ENCODE data around the gene RAB8A. TPM values are rescaled to one million over a fixed set of nuclear protein-coding genes. Genes with fewer than 3 reads are reported as not detected.

The RAB8A gene
- total and polyA plus RNA-seq, 2 of the 8 experiments (the other 6 are each of a cell fraction or from before 2014, with no cell fraction given): 65.8 to 97.0 TPM

DNA sequence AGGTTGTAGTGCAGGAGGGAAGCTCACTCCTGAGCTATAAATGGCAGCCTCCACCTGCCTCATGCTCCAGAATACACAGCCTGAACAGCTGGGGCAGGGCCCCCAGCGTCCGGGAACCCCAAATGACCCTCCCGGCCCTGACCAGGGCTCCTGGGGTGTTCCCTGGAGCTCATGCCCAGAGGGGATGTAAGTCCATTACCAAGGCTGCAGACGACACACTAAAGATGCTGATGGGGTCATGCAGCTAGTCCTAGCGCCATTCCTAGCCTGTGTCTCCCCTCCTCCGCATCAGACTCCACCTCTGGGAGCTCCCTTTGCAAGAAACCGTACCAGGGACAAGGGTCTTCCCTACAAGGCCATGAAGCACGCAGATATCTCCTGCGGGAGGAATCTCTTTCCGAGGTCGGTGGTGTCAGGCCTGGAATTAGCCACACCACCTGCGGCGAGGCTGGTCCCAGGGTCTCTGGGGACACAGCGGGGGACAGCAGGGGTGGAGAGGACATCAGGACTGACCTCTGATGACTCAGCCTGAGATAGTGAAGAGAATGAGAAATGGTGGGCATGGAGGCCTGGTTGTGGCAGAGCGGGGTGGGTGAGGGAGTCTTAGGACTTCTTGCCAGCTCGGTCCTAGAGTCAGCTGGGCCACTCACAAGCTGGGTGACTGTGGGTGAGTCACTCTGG lies 47.3 kb upstream of the RAB8A start (continued):
- no peak for TF ChIP-seq ATF3 (IDR thresholded peaks at IDR 0.05; ENCODE audit: insufficient read depth, low read depth, low read length)
- TF ChIP-seq CREB1 (IDR thresholded peaks at IDR 0.05): no peak
- no peak for TF ChIP-seq CHD7 (IDR thresholded peaks at IDR 0.05; ENCODE audit: insufficient replicate concordance, low read length)
- no peak for TF ChIP-seq RNF2 (IDR thresholded peaks at IDR 0.05; ENCODE audit: borderline replicate concordance, low read depth, low read length, missing control alignments, poor library complexity, severe bottlenecking)
- no peak for TF ChIP-seq KDM4A (IDR thresholded peaks at IDR 0.05; ENCODE audit: low read depth, low read length, severe bottlenecking)

Data from H1 (cell line).